SK-N-MC (cell line): ENCODE data around the gene SCN11A.

Experiments
- EZH2 ChIP-seq: fragments of 200-600 bp; sonication (generic); IDR thresholded peaks from one replicate; pipeline ENCODE4 v1.6.1; 2017; ENCODE audit warnings: antibody characterized with exemption
- POLR2AphosphoS5 ChIP-seq: IDR thresholded peaks from 2 replicates; pipeline ENCODE4 v1.6.1; 2012; ENCODE audit warnings: mild to moderate bottlenecking, low read depth, low read length, borderline replicate concordance

- TF ChIP-seq EZH2: no peak
- TF ChIP-seq POLR2AphosphoS5: no peak
Observed at GRCh38 chr3:39063143-39063542, 11.4 kb upstream of the SCN11A start.
